SK-N-SH (cell line): Measurements from ENCODE around the gene GCN1. TPM values are rescaled to one million over a fixed set of nuclear protein-coding genes. Genes with fewer than 3 reads are reported as not detected.

ENCODE experiments used
- CTCF ChIA-PET: fragments of 300-600, 350-600 bp; formaldehyde crosslinking; extraction: SDS; loops from one replicate; lab custom pipeline; 2021; lab: Yijun Ruan, JAX
- POLR2A ChIA-PET: fragments of 350-600 bp; sonication (Branson Sonifier 250); formaldehyde crosslinking; extraction: SDS; loops from one replicate; lab custom pipeline; 2020; ENCODE audit warnings: antibody characterized with exemption, inconsistent platforms; lab: Yijun Ruan, JAX
- DNase-seq: peaks from one replicate; pipeline ENCODE4 v3.0.0; 2012
- H2AFZ ChIP-seq: fragments of 200-600 bp; sonication (generic); 2 replicates; pipeline ENCODE4 v1.8.1; 2016; ENCODE audit warnings: antibody characterized with exemption, mild to moderate bottlenecking, low read depth
- H3F3A ChIP-seq: fragments of 200-600 bp; sonication (generic); replicated peaks from 2 replicates; pipeline ENCODE3; 2016; ENCODE audit warnings: antibody characterized with exemption, mild to moderate bottlenecking; ENCODE audit not compliant: insufficient read depth
- H3K27ac ChIP-seq, 2 experiments: fragments of 200-500 bp in 1 of 2; fragments of 200-600 bp in 1 of 2; sonication (Bioruptor generic) in 1 of 2; sonication (generic), shearing (Covaris generic) in 1 of 2; 2 replicates each; pipeline versions ENCODE4 v1.5.1 to v1.6.1; 2014 to 2016; ENCODE audit warnings: low read depth in 2 of 2, inconsistent platforms in 1 of 2, low read length in 1 of 2, mild to moderate bottlenecking in 1 of 2, mixed read lengths in 1 of 2
- H3K27me3 ChIP-seq: fragments of 200-600 bp; sonication (generic), shearing (Covaris generic); 2 replicates; pipeline ENCODE4 v1.6.1; 2016; ENCODE audit warnings: mixed run types; ENCODE audit not compliant: insufficient read depth
- H3K36me3 ChIP-seq, 2 experiments: fragments of 200-500 bp in 1 of 2; fragments of 200-600 bp in 1 of 2; sonication (Bioruptor generic) in 1 of 2; sonication (generic) in 1 of 2; replicated peaks in 1 of 2; 2 replicates each; pipeline versions ENCODE3 to v1.5.1; 2014 to 2016; ENCODE audit warnings: low read length in 1 of 2, mild to moderate bottlenecking in 1 of 2; ENCODE audit not compliant: insufficient read depth in 2 of 2, control insufficient read depth in 1 of 2
- H3K4me1 ChIP-seq, 2 experiments: fragments of 200-500 bp in 1 of 2; fragments of 200-600 bp in 1 of 2; sonication (Bioruptor generic) in 1 of 2; sonication (generic), shearing (Covaris generic) in 1 of 2; 2 replicates each; pipeline versions ENCODE4 v1.5.1 to v1.6.1; 2014 to 2016; ENCODE audit warnings: low read depth in 1 of 2, low read length in 1 of 2, mixed run types in 1 of 2; ENCODE audit not compliant: insufficient read depth in 2 of 2, control insufficient read depth in 1 of 2
- H3K4me2 ChIP-seq: fragments of 200-600 bp; sonication (generic), shearing (Covaris generic); 2 replicates; pipeline ENCODE4 v1.6.1; 2017; ENCODE audit warnings: mixed run types
- H3K4me3 ChIP-seq, 2 experiments: fragments of 200-500 bp in 1 of 2; fragments of 200-600 bp in 1 of 2; sonication (Bioruptor generic) in 1 of 2; sonication (generic), shearing (Covaris generic) in 1 of 2; 2 replicates each; pipeline versions ENCODE4 v1.5.1 to v1.8.1; 2014 to 2016; ENCODE audit warnings: low read depth in 2 of 2, inconsistent platforms in 1 of 2, low read length in 1 of 2, mild to moderate bottlenecking in 1 of 2, mixed read lengths in 1 of 2, moderate library complexity in 1 of 2
- H3K79me2 ChIP-seq: fragments of 200-600 bp; sonication (generic); 2 replicates; pipeline ENCODE4 v1.8.1; 2017; ENCODE audit warnings: mild to moderate bottlenecking; ENCODE audit not compliant: insufficient read depth
- H3K9ac ChIP-seq: fragments of 200-600 bp; sonication (generic); 2 replicates; pipeline ENCODE4 v1.6.1; 2017; ENCODE audit warnings: mixed run types
- H3K9me2 ChIP-seq: fragments of 200-600 bp; sonication (generic); 2 replicates; pipeline ENCODE4 v1.6.1; 2017; ENCODE audit warnings: mixed run types
- H3K9me3 ChIP-seq: fragments of 200-600 bp; sonication (generic); 2 replicates; pipeline ENCODE4 v1.6.1; 2017; ENCODE audit warnings: mixed run types, mild to moderate bottlenecking, moderate library complexity
- H4K20me1 ChIP-seq: fragments of 200-600 bp; sonication (generic); 2 replicates; pipeline ENCODE4 v1.6.1; 2017; ENCODE audit warnings: mild to moderate bottlenecking, mixed run types; ENCODE audit not compliant: insufficient read depth
- CHD2 ChIP-seq: fragments of 150-350 bp; IDR thresholded peaks from 2 replicates; pipeline ENCODE4 v1.6.1; 2018; ENCODE audit warnings: low read length; ENCODE audit not compliant: partially characterized antibody
- FOSL2 ChIP-seq: IDR thresholded peaks from 2 replicates; pipeline ENCODE4 v1.4.0; 2012; ENCODE audit warnings: low read depth, mild to moderate bottlenecking, moderate library complexity, borderline replicate concordance
- NFIC ChIP-seq: IDR thresholded peaks from 2 replicates; pipeline ENCODE4 v1.4.0; 2012; ENCODE audit warnings: borderline replicate concordance
- POLR2AphosphoS5 ChIP-seq: IDR thresholded peaks from 2 replicates; pipeline ENCODE4 v1.6.1; 2012; ENCODE audit warnings: low read depth, low read length
- RAD21 ChIP-seq: IDR thresholded peaks from 2 replicates; pipeline ENCODE4 v1.6.1; 2012; ENCODE audit warnings: mild to moderate bottlenecking, low read length
- RFX5 ChIP-seq: IDR thresholded peaks from 2 replicates; pipeline ENCODE4 v1.6.1; 2012; ENCODE audit warnings: mild to moderate bottlenecking, improper control_type of control experiment, low read length
- SIN3A ChIP-seq: IDR thresholded peaks from 2 replicates; pipeline ENCODE4 v1.6.1; 2012; ENCODE audit warnings: low read depth, mild to moderate bottlenecking, low read length, moderate library complexity, borderline replicate concordance
- TAF1 ChIP-seq: IDR thresholded peaks from 2 replicates; pipeline ENCODE4 v1.6.1; 2012; ENCODE audit warnings: low read depth, mild to moderate bottlenecking, low read length, moderate library complexity, borderline replicate concordance
- YY1 ChIP-seq: IDR thresholded peaks from 2 replicates; pipeline ENCODE4 v1.4.0; 2012; ENCODE audit warnings: low read depth, mild to moderate bottlenecking
- WGBS: methylation state at CpG from one replicate; pipeline ENCODE4 v1.1.6; 2017; ENCODE audit warnings: low lambda C conversion rate; 5-methylcytosine and 5-hydroxymethylcytosine counted together
- polyA plus RNA-seq, 3 experiments: library from polyadenylated mRNA; depleted of rRNA; stranded (reverse); fragments of >200 nt; gene quantifications; 2 replicates each; pipeline ENCODE4 v1.2.3, GENCODE V29; 2012
- TF ChIP-seq, protein P1 (sequence below): fragments of 200-600 bp; sonication (generic); IDR thresholded peaks from 2 replicates; pipeline ENCODE4 v1.6.1; 2017; ENCODE audit warnings: antibody characterized with exemption, mild to moderate bottlenecking, moderate library complexity
- TF ChIP-seq, protein P2 (sequence below): fragments of 150-350 bp; IDR thresholded peaks from 2 replicates; pipeline ENCODE4 v1.6.1; 2017; ENCODE audit warnings: antibody characterized with exemption, low read length, low read depth, borderline replicate concordance
- TF ChIP-seq, protein P3 (sequence below): IDR thresholded peaks from 2 replicates; pipeline ENCODE4 v1.4.0; 2012; ENCODE audit warnings: low read depth, borderline replicate concordance
- TF ChIP-seq, protein P4 (sequence below): IDR thresholded peaks from 2 replicates; pipeline ENCODE4 v1.6.1; 2012; ENCODE audit warnings: mild to moderate bottlenecking, low read depth, low read length, moderate library complexity
- TF ChIP-seq, protein P5 (sequence below): IDR thresholded peaks from 2 replicates; pipeline ENCODE4 v1.4.0; 2012; ENCODE audit warnings: low read depth, borderline replicate concordance

Gene GCN1
- polyA plus RNA-seq, 1 of the 3 experiments (the other 2 are of a cell fraction) = 54.4 TPM

DNA sequence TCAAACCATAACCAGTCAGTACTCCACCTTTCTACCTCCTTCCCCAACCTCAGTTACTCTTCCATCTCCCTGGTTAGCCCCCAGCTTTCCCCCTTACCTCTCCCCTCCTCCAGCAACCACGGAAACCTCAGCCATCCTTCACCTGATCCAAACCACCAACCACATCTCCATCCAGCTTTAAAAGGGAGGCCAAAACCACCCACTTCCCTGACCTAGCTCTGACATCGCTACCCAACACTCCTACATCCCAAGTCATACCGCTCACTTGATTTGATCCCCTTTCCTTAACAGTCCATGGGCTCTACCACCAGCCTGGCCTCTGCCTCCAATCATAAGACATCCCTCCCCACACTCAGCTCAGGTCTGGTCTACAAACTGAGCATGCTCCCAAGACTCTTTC, 79.4 kb downstream of the GCN1 start:
- Histone ChIP-seq H3K9me3 (no peaks in the 10 kb centered on the region), H3K36me3 (peaks cover 0 to 2% of the 10 kb centered on the region in 2 experiments), H3K4me3 (peak overlapping the region; percentile 71 to 94; a peak in 3 of 4 replicates), H3K79me2 (peaks cover 87% of the 10 kb centered on the region), H3K4me1 (peaks cover 18 to 24% of the 10 kb centered on the region in 2 experiments), H4K20me1 (peaks cover 61% of the 10 kb centered on the region), H3K4me2 (peak overlapping the region; percentile 98), H3F3A (peaks cover 22% of the 10 kb centered on the region), H3K27ac (no peak overlapping the region), H3K9ac (0 out of 2 replicates have a peak overlapping the region, but pooled peaks have one; percentile 84), H2AFZ (no peak overlapping the region), H3K9me2 (no peaks in the 10 kb centered on the region), H3K27me3 (no peaks in the 10 kb centered on the region)
- DNase-seq = no peak
- TF ChIP-seq RAD21 (no peak), CHD2 (no peak), YY1 (no peak), FOSL2 (no peak), RFX5 (no peak), NFIC (no peak), POLR2AphosphoS5 (no peak), SIN3A (no peak), TAF1 (no peak)
- TF ChIP-seq, protein P1, sequence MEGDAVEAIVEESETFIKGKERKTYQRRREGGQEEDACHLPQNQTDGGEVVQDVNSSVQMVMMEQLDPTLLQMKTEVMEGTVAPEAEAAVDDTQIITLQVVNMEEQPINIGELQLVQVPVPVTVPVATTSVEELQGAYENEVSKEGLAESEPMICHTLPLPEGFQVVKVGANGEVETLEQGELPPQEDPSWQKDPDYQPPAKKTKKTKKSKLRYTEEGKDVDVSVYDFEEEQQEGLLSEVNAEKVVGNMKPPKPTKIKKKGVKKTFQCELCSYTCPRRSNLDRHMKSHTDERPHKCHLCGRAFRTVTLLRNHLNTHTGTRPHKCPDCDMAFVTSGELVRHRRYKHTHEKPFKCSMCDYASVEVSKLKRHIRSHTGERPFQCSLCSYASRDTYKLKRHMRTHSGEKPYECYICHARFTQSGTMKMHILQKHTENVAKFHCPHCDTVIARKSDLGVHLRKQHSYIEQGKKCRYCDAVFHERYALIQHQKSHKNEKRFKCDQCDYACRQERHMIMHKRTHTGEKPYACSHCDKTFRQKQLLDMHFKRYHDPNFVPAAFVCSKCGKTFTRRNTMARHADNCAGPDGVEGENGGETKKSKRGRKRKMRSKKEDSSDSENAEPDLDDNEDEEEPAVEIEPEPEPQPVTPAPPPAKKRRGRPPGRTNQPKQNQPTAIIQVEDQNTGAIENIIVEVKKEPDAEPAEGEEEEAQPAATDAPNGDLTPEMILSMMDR = no peak
- TF ChIP-seq, protein P2, sequence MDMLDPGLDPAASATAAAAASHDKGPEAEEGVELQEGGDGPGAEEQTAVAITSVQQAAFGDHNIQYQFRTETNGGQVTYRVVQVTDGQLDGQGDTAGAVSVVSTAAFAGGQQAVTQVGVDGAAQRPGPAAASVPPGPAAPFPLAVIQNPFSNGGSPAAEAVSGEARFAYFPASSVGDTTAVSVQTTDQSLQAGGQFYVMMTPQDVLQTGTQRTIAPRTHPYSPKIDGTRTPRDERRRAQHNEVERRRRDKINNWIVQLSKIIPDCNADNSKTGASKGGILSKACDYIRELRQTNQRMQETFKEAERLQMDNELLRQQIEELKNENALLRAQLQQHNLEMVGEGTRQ = no peak
- TF ChIP-seq, protein P3, sequence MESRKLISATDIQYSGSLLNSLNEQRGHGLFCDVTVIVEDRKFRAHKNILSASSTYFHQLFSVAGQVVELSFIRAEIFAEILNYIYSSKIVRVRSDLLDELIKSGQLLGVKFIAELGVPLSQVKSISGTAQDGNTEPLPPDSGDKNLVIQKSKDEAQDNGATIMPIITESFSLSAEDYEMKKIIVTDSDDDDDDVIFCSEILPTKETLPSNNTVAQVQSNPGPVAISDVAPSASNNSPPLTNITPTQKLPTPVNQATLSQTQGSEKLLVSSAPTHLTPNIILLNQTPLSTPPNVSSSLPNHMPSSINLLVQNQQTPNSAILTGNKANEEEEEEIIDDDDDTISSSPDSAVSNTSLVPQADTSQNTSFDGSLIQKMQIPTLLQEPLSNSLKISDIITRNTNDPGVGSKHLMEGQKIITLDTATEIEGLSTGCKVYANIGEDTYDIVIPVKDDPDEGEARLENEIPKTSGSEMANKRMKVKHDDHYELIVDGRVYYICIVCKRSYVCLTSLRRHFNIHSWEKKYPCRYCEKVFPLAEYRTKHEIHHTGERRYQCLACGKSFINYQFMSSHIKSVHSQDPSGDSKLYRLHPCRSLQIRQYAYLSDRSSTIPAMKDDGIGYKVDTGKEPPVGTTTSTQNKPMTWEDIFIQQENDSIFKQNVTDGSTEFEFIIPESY = no peak
- TF ChIP-seq, protein P4, sequence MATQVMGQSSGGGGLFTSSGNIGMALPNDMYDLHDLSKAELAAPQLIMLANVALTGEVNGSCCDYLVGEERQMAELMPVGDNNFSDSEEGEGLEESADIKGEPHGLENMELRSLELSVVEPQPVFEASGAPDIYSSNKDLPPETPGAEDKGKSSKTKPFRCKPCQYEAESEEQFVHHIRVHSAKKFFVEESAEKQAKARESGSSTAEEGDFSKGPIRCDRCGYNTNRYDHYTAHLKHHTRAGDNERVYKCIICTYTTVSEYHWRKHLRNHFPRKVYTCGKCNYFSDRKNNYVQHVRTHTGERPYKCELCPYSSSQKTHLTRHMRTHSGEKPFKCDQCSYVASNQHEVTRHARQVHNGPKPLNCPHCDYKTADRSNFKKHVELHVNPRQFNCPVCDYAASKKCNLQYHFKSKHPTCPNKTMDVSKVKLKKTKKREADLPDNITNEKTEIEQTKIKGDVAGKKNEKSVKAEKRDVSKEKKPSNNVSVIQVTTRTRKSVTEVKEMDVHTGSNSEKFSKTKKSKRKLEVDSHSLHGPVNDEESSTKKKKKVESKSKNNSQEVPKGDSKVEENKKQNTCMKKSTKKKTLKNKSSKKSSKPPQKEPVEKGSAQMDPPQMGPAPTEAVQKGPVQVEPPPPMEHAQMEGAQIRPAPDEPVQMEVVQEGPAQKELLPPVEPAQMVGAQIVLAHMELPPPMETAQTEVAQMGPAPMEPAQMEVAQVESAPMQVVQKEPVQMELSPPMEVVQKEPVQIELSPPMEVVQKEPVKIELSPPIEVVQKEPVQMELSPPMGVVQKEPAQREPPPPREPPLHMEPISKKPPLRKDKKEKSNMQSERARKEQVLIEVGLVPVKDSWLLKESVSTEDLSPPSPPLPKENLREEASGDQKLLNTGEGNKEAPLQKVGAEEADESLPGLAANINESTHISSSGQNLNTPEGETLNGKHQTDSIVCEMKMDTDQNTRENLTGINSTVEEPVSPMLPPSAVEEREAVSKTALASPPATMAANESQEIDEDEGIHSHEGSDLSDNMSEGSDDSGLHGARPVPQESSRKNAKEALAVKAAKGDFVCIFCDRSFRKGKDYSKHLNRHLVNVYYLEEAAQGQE = no peak
- TF ChIP-seq, protein P5, sequence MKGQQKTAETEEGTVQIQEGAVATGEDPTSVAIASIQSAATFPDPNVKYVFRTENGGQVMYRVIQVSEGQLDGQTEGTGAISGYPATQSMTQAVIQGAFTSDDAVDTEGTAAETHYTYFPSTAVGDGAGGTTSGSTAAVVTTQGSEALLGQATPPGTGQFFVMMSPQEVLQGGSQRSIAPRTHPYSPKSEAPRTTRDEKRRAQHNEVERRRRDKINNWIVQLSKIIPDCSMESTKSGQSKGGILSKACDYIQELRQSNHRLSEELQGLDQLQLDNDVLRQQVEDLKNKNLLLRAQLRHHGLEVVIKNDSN = no peak
- CTCF ChIA-PET = interaction anchor here (0.8 kb wide), 1 partner anchor 28 kb away, joined by 3 read pairs; no protein-coding TSS in a partner anchor
- POLR2A ChIA-PET = interaction anchor here (1.0 kb wide), 1 partner anchor 12 kb away, joined by 3 read pairs; no protein-coding TSS in a partner anchor
- 96% methylated on average over 3 of the region's 3 CpGs for WGBS
